B cell (primary cell): ENCODE data around the gene ZDHHC22. TPM values are rescaled to one million over a fixed set of nuclear protein-coding genes. Genes with fewer than 3 reads are reported as not detected.

Experiments used
- ATAC-seq: fragments of 200-7000 bp; cut with Tn5 transposase; one replicate; pipeline ENCODE4 v1.10.0; 2021; ENCODE audit warnings: low read depth, mild to moderate bottlenecking, moderate number of reproducible peaks, moderate library complexity
- CTCF ChIA-PET: fragments of 350-600 bp; sonication (Branson Sonifier 250); formaldehyde crosslinking; loops from one replicate; lab custom pipeline; 2021; ENCODE audit warnings: antibody characterized with exemption, inconsistent platforms; lab: Charles Lee
- POLR2A ChIA-PET: fragments of 350-600 bp; sonication (Branson Sonifier 250); formaldehyde crosslinking; loops from one replicate; lab custom pipeline; 2021; ENCODE audit warnings: antibody characterized with exemption; lab: Charles Lee
- DNase-seq: peaks from one replicate; pipeline ENCODE4 v3.0.0; 2013
- H2AFZ ChIP-seq: 2 replicates; pipeline ENCODE4 v1.6.1; 2012; ENCODE audit warnings: mild to moderate bottlenecking, low read depth, low read length; ENCODE audit not compliant: insufficient read depth, poor library complexity, severe bottlenecking
- H3K27ac ChIP-seq, 2 donors: 1 replicate in 1 of 2; 2 replicates in 1 of 2; pipeline ENCODE4 v1.5.1; 2012 to 2013; ENCODE audit warnings: low read length in 2 of 2, mild to moderate bottlenecking in 2 of 2, moderate library complexity in 1 of 2
- H3K27me3 ChIP-seq, 4 experiments: fragments of 200-600 bp in 1 of 4; sonication (generic) in 1 of 4; replicated peaks in 1 of 4; 1 replicate in 2 of 4; 2 replicates in 2 of 4; pipeline versions ENCODE4 v1.6.1 to v1.7.0; 2013 to 2016; ENCODE audit warnings: low read length in 3 of 4, mild to moderate bottlenecking in 2 of 4, mixed read lengths in 1 of 4, moderate library complexity in 1 of 4; ENCODE audit not compliant: insufficient read depth in 4 of 4, control insufficient read depth in 3 of 4; ENCODE audit errors: control extremely low read depth in 1 of 4
- H3K36me3 ChIP-seq, 2 experiments: replicated peaks in 1 of 2; 1 replicate in 1 of 2; 2 replicates in 1 of 2; pipeline versions ENCODE4 v1.6.1 to v1.7.1; 2013; ENCODE audit warnings: low read length in 1 of 2; ENCODE audit not compliant: insufficient read depth in 2 of 2, control insufficient read depth in 1 of 2; ENCODE audit errors: control extremely low read depth in 1 of 2, extremely low read depth in 1 of 2
- H3K4me1 ChIP-seq, 2 donors: fragments of 200-600 bp in 1 of 2; sonication (generic) in 1 of 2; 1 replicate in 1 of 2; 2 replicates in 1 of 2; pipeline versions ENCODE4 v1.5.1 to v1.6.1; 2013 to 2017; ENCODE audit warnings: low read length in 2 of 2; ENCODE audit not compliant: control insufficient read depth in 2 of 2, insufficient read depth in 2 of 2
- H3K4me2 ChIP-seq: replicated peaks from 2 replicates; pipeline ENCODE3; 2012; ENCODE audit warnings: mild to moderate bottlenecking, low read depth, low read length; ENCODE audit not compliant: poor library complexity, severe bottlenecking
- H3K4me3 ChIP-seq, 5 experiments: fragments of 200-600 bp in 1 of 5; sonication (generic) in 1 of 5; 1 replicate in 3 of 5; 2 replicates in 2 of 5; pipeline versions ENCODE4 v1.5.1 to v1.7.0; 2011 to 2016; ENCODE audit warnings: low read length in 4 of 5, mild to moderate bottlenecking in 4 of 5, low read depth in 2 of 5, control low read depth in 1 of 5, moderate library complexity in 1 of 5; ENCODE audit not compliant: insufficient read depth in 1 of 5; ENCODE audit errors: control extremely low read depth in 1 of 5, extremely low read depth in 1 of 5
- H3K79me2 ChIP-seq: fragments of 200-600 bp; sonication (generic); one replicate; pipeline ENCODE4 v1.6.0; 2016; ENCODE audit warnings: low read length; ENCODE audit not compliant: control insufficient read depth, insufficient read depth
- H3K9ac ChIP-seq: fragments of 200-600 bp; sonication (generic); 2 replicates; pipeline ENCODE4 v1.6.1; 2017; ENCODE audit warnings: mild to moderate bottlenecking, low read length, moderate library complexity
- H3K9me3 ChIP-seq, 3 donors: one replicate each; pipeline versions ENCODE4 v1.6.1 to v1.7.1; 2013; ENCODE audit warnings: low read length in 2 of 3; ENCODE audit not compliant: control insufficient read depth in 2 of 3, insufficient read depth in 1 of 3; ENCODE audit errors: control extremely low read depth in 1 of 3
- H4K20me1 ChIP-seq: 2 replicates; pipeline ENCODE4 v1.6.0; 2012; ENCODE audit warnings: mild to moderate bottlenecking, low read length; ENCODE audit not compliant: insufficient read depth, control insufficient read depth, poor library complexity, severe bottlenecking
- H3K27ac Mint-ChIP-seq: one replicate; pipeline ENCODE4 v1.8.0; 2021; ENCODE audit warnings: mixed read lengths
- H3K27me3 Mint-ChIP-seq: one replicate; pipeline ENCODE4 v1.8.0; 2021; ENCODE audit warnings: mixed read lengths
- H3K4me1 Mint-ChIP-seq: one replicate; pipeline ENCODE4 v1.8.0; 2021; ENCODE audit warnings: mixed read lengths
- H3K4me3 Mint-ChIP-seq: one replicate; pipeline ENCODE4 v1.8.0; 2021; ENCODE audit warnings: mixed read lengths
- H3K9me3 Mint-ChIP-seq: one replicate; pipeline ENCODE4 v1.8.0; 2022; ENCODE audit warnings: mixed read lengths; ENCODE audit not compliant: insufficient read depth
- EZH2 ChIP-seq: IDR thresholded peaks from 2 replicates; pipeline ENCODE4 v1.6.1; 2012; ENCODE audit warnings: borderline replicate concordance, low read depth, mild to moderate bottlenecking, moderate library complexity, low read length; ENCODE audit not compliant: insufficient read depth, poor library complexity, severe bottlenecking
- WGBS: methylation state at CpG from one replicate; pipeline ENCODE4 v1.1.5; 2013; ENCODE audit warnings: missing lambda C conversion rate; ENCODE audit not compliant: insufficient coverage; 5-methylcytosine and 5-hydroxymethylcytosine counted together
- intact Hi-C: fragments of 100-400 bp; cut with micrococcal nuclease; formaldehyde crosslinking; loops from one replicate; pipeline ENCODE4 v1.10.0; 2022
- polyA plus RNA-seq: library from polyadenylated mRNA; depleted of rRNA; stranded (reverse); fragments of >200 nt; gene quantifications from 2 replicates; pipeline ENCODE4 v1.2.3, GENCODE V29; 2012
- total RNA-seq, 2 donors: library from RNA; stranded (reverse); fragments of 120-200 nt in 1 of 2; gene quantifications; 1 replicate in 1 of 2; 2 replicates in 1 of 2; pipeline versions ENCODE4 v1.2.3 to v1.2.4, GENCODE V29; 2013 to 2022
- TF ChIP-seq, protein P1 (sequence below): fragments of 200-600 bp; IDR thresholded peaks from one replicate; pipeline ENCODE4 v1.8.0; 2022; ENCODE audit warnings: antibody characterized with exemption, mild to moderate bottlenecking

Gene ZDHHC22
- total and polyA plus RNA-seq, 2 donors (not counting 1 experiment from before 2014, with no cell fraction given), result not detected

DNA sequence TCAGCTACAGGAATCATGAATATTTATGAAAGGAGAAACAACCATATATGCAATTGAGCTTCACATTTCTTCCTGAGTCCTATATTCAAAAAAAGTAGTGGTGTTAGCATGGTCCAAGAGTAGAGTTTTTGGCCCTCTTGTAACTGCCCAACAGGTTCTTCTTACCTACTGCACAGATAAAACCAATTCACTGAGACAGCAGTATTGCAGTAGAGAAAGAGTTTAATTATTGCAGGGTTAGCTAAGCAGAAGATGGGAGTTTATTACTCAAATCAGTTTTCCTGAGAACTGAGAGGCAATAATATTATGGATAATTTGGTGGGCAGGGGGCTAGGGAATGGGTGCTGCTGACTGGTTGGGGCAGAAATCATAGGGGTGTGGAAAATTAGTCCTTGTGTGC lies 50.1 kb downstream of the ZDHHC22 start:
- peaks cover 14% of the 10 kb centered on the region for H3K4me1 Mint-ChIP-seq
- peaks cover 6% of the 10 kb centered on the region for H3K9me3 Mint-ChIP-seq
- no peak for DNase-seq
- Histone ChIP-seq H3K4me3 (no peak overlapping the region), H2AFZ (no peak overlapping the region), H3K79me2 (peaks cover 3% of the 10 kb centered on the region), H3K27ac (no peak overlapping the region), H3K4me1 (peaks cover 3 to 4% of the 10 kb centered on the region in 2 donors), H3K9me3 (peaks cover 2 to 18% (median 10%) of the 10 kb centered on the region in 3 donors), H4K20me1 (no peaks in the 10 kb centered on the region), H3K36me3 (no peaks in the 10 kb centered on the region), H3K9ac (no peak overlapping the region), H3K27me3 (no peaks in the 10 kb centered on the region), H3K4me2 (no peak overlapping the region)
- intact Hi-C loops, result no loop called here
- ChIA-PET POLR2A (no interaction called here), CTCF (interaction anchor here (0.5 to 30.2 kb wide), 9 partner anchors 21 to 381 kb away, joined by 3 to 757 read pairs (median 4); no protein-coding TSS in a partner anchor)
- ATAC-seq, result no peak
- peaks cover 5% of the 10 kb centered on the region for H3K27me3 Mint-ChIP-seq
- H3K4me3 Mint-ChIP-seq, result no peak overlapping the region
- TF ChIP-seq EZH2, result no peak
- TF ChIP-seq, protein P1, sequence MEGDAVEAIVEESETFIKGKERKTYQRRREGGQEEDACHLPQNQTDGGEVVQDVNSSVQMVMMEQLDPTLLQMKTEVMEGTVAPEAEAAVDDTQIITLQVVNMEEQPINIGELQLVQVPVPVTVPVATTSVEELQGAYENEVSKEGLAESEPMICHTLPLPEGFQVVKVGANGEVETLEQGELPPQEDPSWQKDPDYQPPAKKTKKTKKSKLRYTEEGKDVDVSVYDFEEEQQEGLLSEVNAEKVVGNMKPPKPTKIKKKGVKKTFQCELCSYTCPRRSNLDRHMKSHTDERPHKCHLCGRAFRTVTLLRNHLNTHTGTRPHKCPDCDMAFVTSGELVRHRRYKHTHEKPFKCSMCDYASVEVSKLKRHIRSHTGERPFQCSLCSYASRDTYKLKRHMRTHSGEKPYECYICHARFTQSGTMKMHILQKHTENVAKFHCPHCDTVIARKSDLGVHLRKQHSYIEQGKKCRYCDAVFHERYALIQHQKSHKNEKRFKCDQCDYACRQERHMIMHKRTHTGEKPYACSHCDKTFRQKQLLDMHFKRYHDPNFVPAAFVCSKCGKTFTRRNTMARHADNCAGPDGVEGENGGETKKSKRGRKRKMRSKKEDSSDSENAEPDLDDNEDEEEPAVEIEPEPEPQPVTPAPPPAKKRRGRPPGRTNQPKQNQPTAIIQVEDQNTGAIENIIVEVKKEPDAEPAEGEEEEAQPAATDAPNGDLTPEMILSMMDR, result no peak
- no peak overlapping the region for H3K27ac Mint-ChIP-seq

GRCh38 chr14:77088645-77089044 lies 52.9 kb downstream of the ZDHHC22 start:
- no CpG with 5 or more reads among the region's 2 CpGs for WGBS
- Histone ChIP-seq H3K36me3 (no peaks in the 10 kb centered on the region), H3K9ac (no peak overlapping the region), H3K27ac (no peak overlapping the region), H2AFZ (no peak overlapping the region), H3K27me3 (no peaks in the 10 kb centered on the region), H3K4me1 (peaks cover 0 to 4% of the 10 kb centered on the region in 2 donors), H3K4me3 (no peak overlapping the region), H3K4me2 (no peak overlapping the region), H3K9me3 (peaks cover 2 to 18% (median 10%) of the 10 kb centered on the region in 3 donors), H3K79me2 (no peaks in the 10 kb centered on the region), H4K20me1 (no peaks in the 10 kb centered on the region)
- ChIA-PET POLR2A (no interaction called here), CTCF (interaction anchor here (0.6 to 30.2 kb wide), 5 partner anchors 15 to 378 kb away, joined by 3 to 757 read pairs (median 3); no protein-coding TSS in a partner anchor)
- ATAC-seq (no peak), DNase-seq (no peak)
- Mint-ChIP-seq H3K9me3 (peaks cover 6% of the 10 kb centered on the region), H3K4me3 (no peak overlapping the region), H3K27ac (no peak overlapping the region), H3K4me1 (peaks cover 9% of the 10 kb centered on the region), H3K27me3 (peaks cover 5% of the 10 kb centered on the region)
- intact Hi-C loops, result no loop called here
- TF ChIP-seq EZH2, result no peak
